Testis (tissue), 5 donors: ENCODE data around the gene B3GAT2. TPM values are rescaled to one million over a fixed set of nuclear protein-coding genes. Genes with fewer than 3 reads are reported as not detected.
A peak's percentile ranks its signal among the peaks of the same experiment; 100 is the strongest.

ENCODE experiments used
- DNase-seq: peaks from one replicate; pipeline ENCODE4 v3.0.0-alpha.2; 2019
- H3K27ac ChIP-seq, 2 donors: fragments of 200-600 bp; sonication (generic); one replicate each; pipeline ENCODE4 v1.5.1; 2019
- H3K27me3 ChIP-seq: fragments of 200-600 bp; sonication (generic); one replicate; pipeline ENCODE4 v1.5.1; 2019
- H3K36me3 ChIP-seq: fragments of 200-600 bp; sonication (generic); one replicate; pipeline ENCODE4 v1.5.1; 2017; ENCODE audit warnings: low read depth; ENCODE audit errors: missing control alignments
- H3K4me1 ChIP-seq: fragments of 200-600 bp; sonication (generic); one replicate; pipeline ENCODE4 v1.5.1; 2019
- H3K4me3 ChIP-seq, 2 donors: fragments of 200-600 bp; sonication (generic); one replicate each; pipeline ENCODE4 v1.5.1; 2017 to 2019
- H3K9me3 ChIP-seq: fragments of 200-600 bp; sonication (generic); one replicate; pipeline ENCODE4 v1.5.1; 2017
- POLR2A ChIP-seq: fragments of 450-650 bp; IDR thresholded peaks from one replicate; pipeline ENCODE4 v1.6.1; 2017; ENCODE audit warnings: antibody characterized with exemption, mild to moderate bottlenecking, moderate library complexity
- WGBS, 2 donors: methylation state at CpG; one replicate each; pipeline ENCODE4 v1.1.5; 2018; 5-methylcytosine and 5-hydroxymethylcytosine counted together
- intact Hi-C: fragments of 100-400 bp; cut with DNase I; formaldehyde crosslinking; loops from one replicate; pipeline ENCODE4 v1.15.1; 2023; ENCODE audit warnings: low total_unique reads
- long read RNA-seq, 2 donors: transcript quantifications; one replicate each; lab custom pipeline, GENCODE V29; 2026
- polyA plus RNA-seq: library from polyadenylated mRNA; stranded (reverse); fragments of 350-450 nt; fragmentation: Illumina TruSeq; extraction: RNeasy Lipid Tissue Mini Kit (QIAGEN cat#74804); gene quantifications from one replicate; pipeline ENCODE4 v1.2.3, GENCODE V29; 2014; ENCODE audit warnings: low read depth, low replicate concordance; ENCODE audit not compliant: insufficient read depth
- total RNA-seq, 2 donors: library from RNA; depleted of rRNA; stranded (reverse); fragments of >200 nt; gene quantifications; one replicate each; pipeline ENCODE4 v1.2.3, GENCODE V29; 2016
- TF ChIP-seq, protein P1 (sequence below), 3 experiments: fragments of 450-650 bp in 2 of 3; fragments of 200-600 bp in 1 of 3; sonication (generic) in 1 of 3; IDR thresholded peaks; one replicate each; pipeline ENCODE4 v1.5.1; 2016 to 2019; ENCODE audit warnings: antibody characterized with exemption in 3 of 3, mild to moderate bottlenecking in 2 of 3, moderate library complexity in 1 of 3

B3GAT2 gene, protein sequence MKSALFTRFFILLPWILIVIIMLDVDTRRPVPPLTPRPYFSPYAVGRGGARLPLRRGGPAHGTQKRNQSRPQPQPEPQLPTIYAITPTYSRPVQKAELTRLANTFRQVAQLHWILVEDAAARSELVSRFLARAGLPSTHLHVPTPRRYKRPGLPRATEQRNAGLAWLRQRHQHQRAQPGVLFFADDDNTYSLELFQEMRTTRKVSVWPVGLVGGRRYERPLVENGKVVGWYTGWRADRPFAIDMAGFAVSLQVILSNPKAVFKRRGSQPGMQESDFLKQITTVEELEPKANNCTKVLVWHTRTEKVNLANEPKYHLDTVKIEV
- total RNA-seq (1 to 10 TPM; 1.4 to 2.2 TPM), polyA plus RNA-seq (1.6 TPM)
- long read RNA-seq, donor 1, full-length matches to known transcripts: 2 of 2 reads
- long read RNA-seq, donor 1, partial matches to known transcripts: 0 of 2 reads
- long read RNA-seq, donor 1, other reads (novel, unspliced or antisense): 0 of 2 reads
- long read RNA-seq, donor 2: 0 reads

DNA sequence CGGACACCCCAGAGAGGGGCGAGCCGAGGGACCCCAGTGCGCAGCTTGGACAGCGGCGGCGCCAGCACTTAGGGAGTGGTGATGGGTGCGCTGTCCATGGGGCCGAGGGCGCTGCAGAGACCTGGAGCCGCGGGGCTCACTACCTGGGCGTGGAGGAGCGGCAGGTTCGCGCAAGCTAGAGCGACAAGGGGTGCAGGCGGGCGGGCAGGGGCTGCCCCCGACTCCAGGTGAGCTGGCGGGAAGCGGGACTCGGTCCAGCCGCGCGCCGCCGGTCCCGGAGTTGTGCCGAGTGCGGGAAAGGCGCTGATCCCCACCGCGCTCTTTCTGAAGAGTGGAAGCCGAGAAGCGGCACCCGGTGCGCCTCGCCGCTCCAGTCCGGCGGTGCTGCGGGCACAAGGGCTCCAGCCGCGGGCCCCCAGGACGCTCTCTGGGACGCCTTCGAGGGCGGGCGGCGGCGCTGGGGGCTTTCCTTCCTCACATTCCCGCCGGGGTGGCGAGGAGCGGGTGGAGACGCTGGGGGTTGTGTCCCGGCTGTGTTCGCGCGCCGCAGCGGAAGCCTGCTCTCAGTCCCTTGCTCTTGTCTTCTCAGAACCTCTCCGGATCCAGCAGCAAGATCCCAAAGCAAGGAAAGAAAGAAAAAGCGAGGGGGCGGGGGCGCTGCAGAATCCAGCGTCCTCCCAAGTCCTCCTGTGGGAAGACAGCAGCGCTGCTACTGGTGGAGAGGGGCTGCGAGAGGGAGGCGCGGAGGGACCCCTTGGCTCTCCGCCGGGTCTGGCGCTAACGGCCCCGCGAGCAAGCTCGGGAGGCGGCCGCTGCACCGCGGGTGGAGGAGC, at the start of gene B3GAT2:
Gene B3GAT2 (minus strand): TSS at position 610 of the 833 bp plus-strand sequence. CDS start 631 bp downstream, outside the sequence.
- WGBS, 2 donors: 0 to 1% methylated on average over 32 to 67 of the region's 83 CpGs
- Histone ChIP-seq H3K4me3 (peak within 1 kb of the TSS; percentile 45 to 61), H3K36me3 (no peaks in the 10 kb centered on the region), H3K4me1 (peaks cover 4% of the 10 kb centered on the region), H3K27ac (no peak within 1 kb of the TSS), H3K9me3 (no peaks in the 10 kb centered on the region), H3K27me3 (no peaks in the 10 kb centered on the region)
- TF ChIP-seq, protein P1, sequence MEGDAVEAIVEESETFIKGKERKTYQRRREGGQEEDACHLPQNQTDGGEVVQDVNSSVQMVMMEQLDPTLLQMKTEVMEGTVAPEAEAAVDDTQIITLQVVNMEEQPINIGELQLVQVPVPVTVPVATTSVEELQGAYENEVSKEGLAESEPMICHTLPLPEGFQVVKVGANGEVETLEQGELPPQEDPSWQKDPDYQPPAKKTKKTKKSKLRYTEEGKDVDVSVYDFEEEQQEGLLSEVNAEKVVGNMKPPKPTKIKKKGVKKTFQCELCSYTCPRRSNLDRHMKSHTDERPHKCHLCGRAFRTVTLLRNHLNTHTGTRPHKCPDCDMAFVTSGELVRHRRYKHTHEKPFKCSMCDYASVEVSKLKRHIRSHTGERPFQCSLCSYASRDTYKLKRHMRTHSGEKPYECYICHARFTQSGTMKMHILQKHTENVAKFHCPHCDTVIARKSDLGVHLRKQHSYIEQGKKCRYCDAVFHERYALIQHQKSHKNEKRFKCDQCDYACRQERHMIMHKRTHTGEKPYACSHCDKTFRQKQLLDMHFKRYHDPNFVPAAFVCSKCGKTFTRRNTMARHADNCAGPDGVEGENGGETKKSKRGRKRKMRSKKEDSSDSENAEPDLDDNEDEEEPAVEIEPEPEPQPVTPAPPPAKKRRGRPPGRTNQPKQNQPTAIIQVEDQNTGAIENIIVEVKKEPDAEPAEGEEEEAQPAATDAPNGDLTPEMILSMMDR (IDR thresholded peaks at IDR 0.05): no peak
- TF ChIP-seq POLR2A: no peak
- peak; percentile 31 for DNase-seq
- intact Hi-C loops: no loop called here

DNA sequence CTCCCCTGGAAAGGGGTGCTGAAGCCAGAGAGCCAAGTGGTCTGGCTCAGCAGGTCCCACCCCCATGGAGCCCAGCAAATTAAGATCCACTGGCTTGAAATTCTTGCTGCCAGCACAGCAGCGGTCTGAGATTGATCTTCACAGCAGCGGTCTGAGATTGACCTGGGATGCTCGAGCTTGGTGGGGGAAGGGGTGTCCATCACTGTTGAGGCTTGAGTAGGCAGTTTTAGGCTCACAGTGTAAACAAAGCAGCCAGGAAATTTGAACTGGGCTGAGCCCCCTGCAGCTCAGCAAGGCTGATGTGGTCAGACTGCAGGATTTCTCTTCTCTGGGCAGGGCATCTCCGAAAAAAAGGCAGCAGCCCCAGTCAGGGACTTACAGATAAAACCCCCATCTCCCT, 41.3 kb upstream of the B3GAT2 start:
- H3K27ac ChIP-seq: no peak overlapping the region
- intact Hi-C loops: no loop called here
- WGBS, 2 donors: 29 to 60% methylated on average over 1 to 4 of the region's 4 CpGs
- H3K36me3 ChIP-seq: no peaks in the 10 kb centered on the region
- no peaks in the 10 kb centered on the region for H3K4me1 ChIP-seq
- no peaks in the 10 kb centered on the region for H3K27me3 ChIP-seq
- H3K9me3 ChIP-seq: no peaks in the 10 kb centered on the region
- no peak for DNase-seq
- no peak overlapping the region for H3K4me3 ChIP-seq
- TF ChIP-seq, protein P1 (IDR thresholded peaks at IDR 0.05): no peak
- TF ChIP-seq POLR2A: no peak

DNA sequence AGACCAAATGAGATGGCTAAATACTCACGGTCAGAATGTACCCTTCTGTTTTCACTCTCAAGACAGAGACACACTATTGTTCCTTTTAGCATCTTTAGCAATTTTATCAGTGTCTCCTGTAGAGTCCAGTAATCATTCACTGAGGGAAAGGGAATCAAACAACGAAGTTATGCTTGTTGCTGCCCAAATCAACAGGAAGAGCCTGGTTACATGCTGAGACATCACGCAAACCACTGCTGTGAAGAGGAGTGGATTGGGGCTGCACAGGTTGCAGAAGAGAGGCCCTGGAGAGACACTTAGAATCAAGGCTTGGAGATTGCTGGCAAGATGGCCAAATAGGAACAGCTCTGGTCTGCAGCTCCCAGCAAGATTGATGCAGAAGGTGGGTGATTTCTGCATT, 40.5 kb upstream of the B3GAT2 start:
- H3K27ac ChIP-seq: no peak overlapping the region
- TF ChIP-seq POLR2A: no peak
- TF ChIP-seq, protein P1 (IDR thresholded peaks at IDR 0.05): no peak
- no peaks in the 10 kb centered on the region for H3K27me3 ChIP-seq
- H3K36me3 ChIP-seq: no peaks in the 10 kb centered on the region
- H3K9me3 ChIP-seq: no peaks in the 10 kb centered on the region
- intact Hi-C loops: no loop called here
- DNase-seq: no peak
- 84 to 86% methylated on average over 3 of the region's 3 CpGs for WGBS, 2 donors
- H3K4me1 ChIP-seq: no peaks in the 10 kb centered on the region
- H3K4me3 ChIP-seq: no peak overlapping the region

DNA sequence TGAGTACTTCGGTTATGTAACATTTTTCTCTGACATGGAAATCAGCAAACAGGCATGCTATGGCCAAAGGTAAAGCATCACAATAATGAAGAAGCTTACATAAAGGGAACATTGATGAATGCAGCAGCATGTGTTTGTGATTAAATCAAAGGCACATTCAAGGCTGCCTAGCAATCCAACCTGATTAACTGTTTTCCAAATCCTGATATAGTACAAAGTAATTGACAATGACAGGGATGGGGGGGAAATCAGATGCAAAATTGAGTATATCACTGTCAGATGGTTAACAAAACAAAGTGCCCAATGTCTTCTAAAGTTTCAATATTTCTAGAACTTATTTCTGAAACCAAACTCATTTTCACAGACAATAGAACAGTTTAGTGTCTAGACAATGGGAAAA, 39.2 kb upstream of the B3GAT2 start:
- H3K4me3 ChIP-seq: no peak overlapping the region
- DNase-seq: no peak
- no peaks in the 10 kb centered on the region for H3K4me1 ChIP-seq
- H3K27me3 ChIP-seq: no peaks in the 10 kb centered on the region
- WGBS, 2 donors: 48 to 71% methylated on average over 1 of the region's 1 CpG
- intact Hi-C loops: no loop called here
- H3K36me3 ChIP-seq: no peaks in the 10 kb centered on the region
- H3K27ac ChIP-seq: no peak overlapping the region
- TF ChIP-seq POLR2A: no peak
- TF ChIP-seq, protein P1 (IDR thresholded peaks at IDR 0.05): no peak
- H3K9me3 ChIP-seq: no peaks in the 10 kb centered on the region
